ENCODE results near the gene SERTAD2.

The SERTAD2 gene

GRCh38 chr2:64627860-64628841 lies 25.6 kb downstream of the SERTAD2 start:
- DNase-seq, result no peak

GRCh38 chr2:64626963-64627760 lies 26.6 kb downstream of the SERTAD2 start:
- no peak for DNase-seq

- no peak for DNase-seq
Observed at GRCh38 chr2:64626146-64626809, 27.4 kb downstream of the SERTAD2 start.

- DNase-seq, result no peak
Observed at GRCh38 chr2:64625299-64626145, 28.2 kb downstream of the SERTAD2 start.

GRCh38 chr2:64624862-64625261 lies 28.9 kb downstream of the SERTAD2 start:
- DNase-seq, result no peak

GRCh38 chr2:64624108-64624610 lies 29.6 kb downstream of the SERTAD2 start:
- DNase-seq, result no peak

GRCh38 chr2:64623242-64623850 lies 30.4 kb downstream of the SERTAD2 start:
- DNase-seq, result no peak

- no peak for DNase-seq
Observed at GRCh38 chr2:64622443-64623241, 31.1 kb downstream of the SERTAD2 start.

- DNase-seq, result no peak
Observed at GRCh38 chr2:64620661-64621060, 33.1 kb downstream of the SERTAD2 start.

GRCh38 chr2:64617631-64618151 lies 36.0 kb downstream of the SERTAD2 start:
- no peak for DNase-seq

GRCh38 chr2:64615844-64616536 lies 37.7 kb downstream of the SERTAD2 start:
- no peak for DNase-seq

- DNase-seq, result no peak
Observed at GRCh38 chr2:64615192-64615763, 38.4 kb downstream of the SERTAD2 start.

- no peak for DNase-seq
Observed at GRCh38 chr2:64613276-64613675, 40.4 kb downstream of the SERTAD2 start.

GRCh38 chr2:64612575-64613195 lies 41.0 kb downstream of the SERTAD2 start:
- no peak for DNase-seq

- no peak for DNase-seq
Observed at GRCh38 chr2:64610316-64610855, 43.3 kb downstream of the SERTAD2 start.

GRCh38 chr2:64609942-64610281 lies 43.8 kb downstream of the SERTAD2 start:
- no peak for DNase-seq

- no peak for DNase-seq
Observed at GRCh38 chr2:64609227-64609941, 44.3 kb downstream of the SERTAD2 start.

- no peak for DNase-seq
Observed at GRCh38 chr2:64608867-64609226, 44.9 kb downstream of the SERTAD2 start.
